Activated CD8-positive, alpha-beta T cell treated with anti-CD3 and anti-CD28 coated beads for 36 hours (primary cell): ENCODE data around the gene FAM171A2. TPM values are rescaled to one million over a fixed set of nuclear protein-coding genes. Genes with fewer than 3 reads are reported as not detected.
A peak's percentile ranks its signal among the peaks of the same experiment; 100 is the strongest.

Source experiments
- ATAC-seq: fragments of 200-7000 bp; cut with Tn5 transposase; one replicate; pipeline ENCODE4 v1.10.0; 2021; ENCODE audit warnings: mild to moderate bottlenecking, moderate library complexity
- CTCF ChIA-PET: fragments of 350-600 bp; sonication (Branson Sonifier 250); formaldehyde crosslinking; loops from one replicate; lab custom pipeline; 2021; ENCODE audit warnings: antibody characterized with exemption; lab: Charles Lee
- POLR2A ChIA-PET: fragments of 350-600 bp; sonication (Branson Sonifier 250); formaldehyde crosslinking; loops from one replicate; lab custom pipeline; 2021; ENCODE audit warnings: antibody characterized with exemption; lab: Charles Lee
- DNase-seq: peaks from one replicate; pipeline ENCODE4 v3.0.0-alpha.2; 2020
- H3K27ac Mint-ChIP-seq: one replicate; pipeline ENCODE4 v1.8.0; 2021; ENCODE audit warnings: mild to moderate bottlenecking, mixed read lengths
- H3K27me3 Mint-ChIP-seq: one replicate; pipeline ENCODE4 v1.8.0; 2021; ENCODE audit warnings: mixed read lengths
- H3K36me3 Mint-ChIP-seq: one replicate; pipeline ENCODE4 v1.8.0; 2021; ENCODE audit warnings: low read depth, mixed read lengths
- H3K4me1 Mint-ChIP-seq: one replicate; pipeline ENCODE4 v1.8.0; 2021; ENCODE audit warnings: low read depth, mixed read lengths
- H3K4me3 Mint-ChIP-seq: one replicate; pipeline ENCODE4 v1.8.0; 2021; ENCODE audit warnings: mild to moderate bottlenecking, moderate library complexity, mixed read lengths
- H3K9me3 Mint-ChIP-seq: one replicate; pipeline ENCODE4 v1.8.0; 2021; ENCODE audit warnings: mixed read lengths
- CTCF ChIP-seq: fragments of 200-600 bp; IDR thresholded peaks from one replicate; pipeline ENCODE4 v1.8.0; 2022; ENCODE audit warnings: antibody characterized with exemption, mild to moderate bottlenecking
- intact Hi-C: fragments of 100-400 bp; cut with micrococcal nuclease; formaldehyde crosslinking; loops from one replicate; pipeline ENCODE4 v1.10.0; 2022
- total RNA-seq, 2 experiments: library from RNA; stranded (reverse); gene quantifications; one replicate each; pipeline ENCODE4 v1.2.3, GENCODE V29; 2021

Gene FAM171A2
- total RNA-seq, 2 experiments from 2014 or later, result 0.43 to 0.78 TPM

GRCh38 chr17:44387804-44388203 lies 24.2 kb upstream of the FAM171A2 start:
- H3K27me3 Mint-ChIP-seq, result peaks cover 21% of the 10 kb centered on the region
- H3K9me3 Mint-ChIP-seq, result no peaks in the 10 kb centered on the region
- H3K4me1 Mint-ChIP-seq, result peaks cover 11% of the 10 kb centered on the region
- intact Hi-C loops, result no loop called here
- ChIA-PET POLR2A (interaction anchor here (0.8 to 1.7 kb wide), 2 partner anchors 25 to 108 kb away, joined by 3 to 6 read pairs; partner anchors contain the start of gene FAM171A2), CTCF (interaction anchor here (1.4 kb wide), 1 partner anchor 37 kb away, joined by 3 read pairs; no protein-coding TSS in a partner anchor)
- DNase-seq (no peak), ATAC-seq (no peak)
- no peak for TF ChIP-seq CTCF
- H3K36me3 Mint-ChIP-seq, result no peaks in the 10 kb centered on the region
- no peak overlapping the region for H3K27ac Mint-ChIP-seq
- no peak overlapping the region for H3K4me3 Mint-ChIP-seq

GRCh38 chr17:44386182-44386525 lies 22.5 kb upstream of the FAM171A2 start:
- peak overlapping the region; percentile 71 for H3K4me3 Mint-ChIP-seq
- ChIA-PET POLR2A (interaction anchor here (1.2 kb wide), 1 partner anchor 9 kb away, joined by 5 read pairs; no protein-coding TSS in a partner anchor), CTCF (interaction anchor here (1.3 to 2.5 kb wide), 4 partner anchors 10 to 147 kb away, joined by 3 to 13 read pairs (median 4); no protein-coding TSS in a partner anchor)
- H3K27ac Mint-ChIP-seq, result no peak overlapping the region
- no peaks in the 10 kb centered on the region for H3K36me3 Mint-ChIP-seq
- TF ChIP-seq CTCF, result no peak
- intact Hi-C loops, result no loop called here
- peaks cover 21% of the 10 kb centered on the region for H3K27me3 Mint-ChIP-seq
- no peaks in the 10 kb centered on the region for H3K9me3 Mint-ChIP-seq
- DNase-seq, result no peak
- H3K4me1 Mint-ChIP-seq, result peaks cover 11% of the 10 kb centered on the region
- no peak for ATAC-seq

GRCh38 chr17:44385287-44386181 lies 21.9 kb upstream of the FAM171A2 start:
- TF ChIP-seq CTCF, result peak; percentile 31
- DNase-seq (peak; percentile 91), ATAC-seq (peak; percentile 96)
- Mint-ChIP-seq H3K27ac (peak overlapping the region; percentile 11), H3K4me1 (peaks cover 11% of the 10 kb centered on the region), H3K36me3 (no peaks in the 10 kb centered on the region), H3K27me3 (peaks cover 21% of the 10 kb centered on the region), H3K9me3 (no peaks in the 10 kb centered on the region), H3K4me3 (peak overlapping the region; percentile 71)
- CTCF ChIA-PET, result interaction anchor here (0.9 to 2.7 kb wide), 6 partner anchors 10 to 148 kb away, joined by 3 to 13 read pairs (median 4); no protein-coding TSS in a partner anchor
- POLR2A ChIA-PET, result interaction anchor here (0.6 to 1.2 kb wide), 3 partner anchors 9 to 163 kb away, joined by 3 to 5 read pairs (median 5); no protein-coding TSS in a partner anchor
- intact Hi-C loops, result no loop called here

- POLR2A ChIA-PET, result interaction anchor here (0.6 to 1.1 kb wide), 2 partner anchors 31 to 162 kb away, joined by 3 to 5 read pairs; no protein-coding TSS in a partner anchor
- Mint-ChIP-seq H3K27ac (no peak overlapping the region), H3K9me3 (no peaks in the 10 kb centered on the region), H3K27me3 (peaks cover 21% of the 10 kb centered on the region), H3K4me3 (peak overlapping the region; percentile 71), H3K4me1 (peaks cover 11% of the 10 kb centered on the region), H3K36me3 (no peaks in the 10 kb centered on the region)
- DNase-seq (no peak), ATAC-seq (no peak)
- TF ChIP-seq CTCF, result no peak
- CTCF ChIA-PET, result interaction anchor here (0.9 to 2.7 kb wide), 5 partner anchors 9 to 138 kb away, joined by 3 to 13 read pairs (median 4); no protein-coding TSS in a partner anchor
- intact Hi-C loops, result no loop called here
Observed at GRCh38 chr17:44384823-44385286, 21.2 kb upstream of the FAM171A2 start.
